ENCODE data around the gene GABPB1. TPM values are rescaled to one million over a fixed set of nuclear protein-coding genes. Genes with fewer than 3 reads are reported as not detected.
A peak's percentile ranks its signal among the peaks of the same experiment; 100 is the strongest.
"Not testable (repeated sequence)": the region's sequence is repeated elsewhere in the genome, so short reads cannot be mapped to it uniquely, and the experiment has no call there.

GABPB1 gene
- 10 to 100 TPM in 1 of 4 donors, 1 to 10 TPM in 3; 7.4 to 11.5 (median 8.7) TPM for total RNA-seq

GRCh38 chr15:50354838-50355618, at the start of gene GABPB1:
Gene GABPB1, minus strand, starts transcription at chr15:50355198. Its CDS starts 45,400 bp downstream, at chr15:50309798.
- peaks cover 44 to 46% of the 10 kb centered on the region in 2 donors for H3K4me1 ChIP-seq
- no peaks in the 10 kb centered on the region for H3K36me3 ChIP-seq
- DNase-seq (peak; percentile 79 to 80), ATAC-seq (peak; percentile 87 to 90)
- peak within 1 kb of the TSS; percentile 79 to 94 (median 81) for H3K4me3 ChIP-seq
- H3K27me3 ChIP-seq: no peaks in the 10 kb centered on the region
- peak; percentile 53 to 64 for TF ChIP-seq POLR2A (IDR thresholded peaks at IDR 0.05)
- no peak for TF ChIP-seq CTCF (IDR thresholded peaks at IDR 0.05 in 4 of 5, conservative IDR thresholded peaks at IDR 0.05 in 1 of 5)
- no peaks in the 10 kb centered on the region for H3K9me3 ChIP-seq
- in situ Hi-C loops (cut with MboI; ENCODE audit: low sequenced_read_pairs in 4 of 4) (loop anchor here in 1 of 4 donors (10.0 kb wide), 1 partner anchor 70 kb away; the partner anchor contains the start of gene USP8), intact Hi-C loops (cut with DNase I; ENCODE audit: low total_unique reads) (loop anchor here (1.0 to 10.0 kb wide), 6 partner anchors 69 to 1200 kb away; partner anchors contain the start of genes AP4E1, COPS2, DTWD1 and FAM227B)
- peak within 1 kb of the TSS; percentile 93 to 97 (median 94) for H3K27ac ChIP-seq

- DNase-seq; H3K4me3 ChIP-seq; H3K4me1 ChIP-seq; H3K36me3 ChIP-seq; H3K9me3 ChIP-seq; in situ Hi-C loops (cut with MboI; ENCODE audit: low sequenced_read_pairs in 4 of 4); H3K27ac ChIP-seq; ATAC-seq; intact Hi-C loops (cut with DNase I; ENCODE audit: low total_unique reads); H3K27me3 ChIP-seq: not testable (repeated sequence)
Measured at GRCh38 chr15:50391561-50391960, 36.6 kb upstream of the GABPB1 start.

GRCh38 chr15:50390554-50391264, 35.7 kb upstream of the GABPB1 start:
- TF ChIP-seq POLR2A (IDR thresholded peaks at IDR 0.05) (no peak), CTCF (IDR thresholded peaks at IDR 0.05 in 4 of 5, conservative IDR thresholded peaks at IDR 0.05 in 1 of 5) (no peak)
- H3K36me3 ChIP-seq: no peaks in the 10 kb centered on the region
- H3K9me3 ChIP-seq: no peaks in the 10 kb centered on the region
- no peaks in the 10 kb centered on the region for H3K27me3 ChIP-seq
- H3K27ac ChIP-seq: no peak overlapping the region
- no peak for DNase-seq
- in situ Hi-C loops (cut with MboI; ENCODE audit: low sequenced_read_pairs in 4 of 4) (no loop called here), intact Hi-C loops (cut with DNase I; ENCODE audit: low total_unique reads) (no loop called here)
- no peak overlapping the region for H3K4me3 ChIP-seq
- no peak for ATAC-seq
- H3K4me1 ChIP-seq: no peaks in the 10 kb centered on the region

- H3K4me1 ChIP-seq; H3K27ac ChIP-seq; H3K27me3 ChIP-seq; H3K36me3 ChIP-seq; H3K9me3 ChIP-seq; in situ Hi-C loops (cut with MboI; ENCODE audit: low sequenced_read_pairs in 4 of 4); H3K4me3 ChIP-seq; DNase-seq; intact Hi-C loops (cut with DNase I; ENCODE audit: low total_unique reads); ATAC-seq: not testable (repeated sequence)
Measured at GRCh38 chr15:50382408-50382807, 27.4 kb upstream of the GABPB1 start.

- DNase-seq (no peak), ATAC-seq (no peak)
- no peak overlapping the region for H3K27ac ChIP-seq
- H3K4me1 ChIP-seq: no peaks in the 10 kb centered on the region
- no peaks in the 10 kb centered on the region for H3K36me3 ChIP-seq
- no peak overlapping the region for H3K4me3 ChIP-seq
- no peaks in the 10 kb centered on the region for H3K27me3 ChIP-seq
- TF ChIP-seq POLR2A (IDR thresholded peaks at IDR 0.05) (no peak), CTCF (IDR thresholded peaks at IDR 0.05 in 4 of 5, conservative IDR thresholded peaks at IDR 0.05 in 1 of 5) (no peak)
- in situ Hi-C loops (cut with MboI; ENCODE audit: low sequenced_read_pairs in 4 of 4): no loop called here
- intact Hi-C loops (cut with DNase I; ENCODE audit: low total_unique reads): no loop called here
- H3K9me3 ChIP-seq: no peaks in the 10 kb centered on the region
Measured at GRCh38 chr15:50381438-50381837, 26.4 kb upstream of the GABPB1 start.
